ENCODE measurements around the gene BCAS3. TPM values are rescaled to one million over a fixed set of nuclear protein-coding genes. Genes with fewer than 3 reads are reported as not detected.
"Not testable (repeated sequence)": the region's sequence is repeated elsewhere in the genome, so short reads cannot be mapped to it uniquely, and the experiment has no call there.

The BCAS3 gene
- total RNA-seq, 1 experiment from 2014 or later, result 6.0 TPM

- in situ Hi-C loops (cut with HindIII; ENCODE audit: low sequenced_read_pairs), result no loop called here
- DNase-seq (ENCODE audit: low spot score), result no peak
Measured at GRCh38 chr17:60769327-60769726, 91.7 kb downstream of the BCAS3 start.

- in situ Hi-C loops (cut with HindIII; ENCODE audit: low sequenced_read_pairs), result no loop called here
- no peak for DNase-seq (ENCODE audit: low spot score)
Measured at GRCh38 chr17:60770946-60771422, 93.3 kb downstream of the BCAS3 start.

GRCh38 chr17:60771621-60772020 is 94.0 kb downstream of the BCAS3 start:
- in situ Hi-C loops (cut with HindIII; ENCODE audit: low sequenced_read_pairs), result not testable (repeated sequence)

GRCh38 chr17:60773552-60773951 is 95.9 kb downstream of the BCAS3 start:
- in situ Hi-C loops (cut with HindIII; ENCODE audit: low sequenced_read_pairs), result no loop called here
- DNase-seq (ENCODE audit: low spot score), result no peak

More at GRCh38 chr17:60771621-60772020, 94.0 kb downstream of the BCAS3 start:
- not testable (repeated sequence) for DNase-seq (ENCODE audit: low spot score)

GRCh38 chr17:60781880-60782412 is 104.3 kb downstream of the BCAS3 start:
- in situ Hi-C loops (cut with HindIII; ENCODE audit: low sequenced_read_pairs), result no loop called here
- no peak for DNase-seq (ENCODE audit: low spot score)

GRCh38 chr17:60782742-60783141 is 105.1 kb downstream of the BCAS3 start:
- DNase-seq (ENCODE audit: low spot score), result no peak
- in situ Hi-C loops (cut with HindIII; ENCODE audit: low sequenced_read_pairs), result no loop called here

GRCh38 chr17:60790205-60790604 is 112.6 kb downstream of the BCAS3 start:
- DNase-seq (ENCODE audit: low spot score), result no peak
- in situ Hi-C loops (cut with HindIII; ENCODE audit: low sequenced_read_pairs), result no loop called here

- DNase-seq (ENCODE audit: low spot score), result no peak
- in situ Hi-C loops (cut with HindIII; ENCODE audit: low sequenced_read_pairs), result no loop called here
Measured at GRCh38 chr17:60792250-60792898, 114.7 kb downstream of the BCAS3 start.

GRCh38 chr17:60798576-60798975 is 120.9 kb downstream of the BCAS3 start:
- DNase-seq (ENCODE audit: low spot score), result no peak
- in situ Hi-C loops (cut with HindIII; ENCODE audit: low sequenced_read_pairs), result no loop called here

- no peak for DNase-seq (ENCODE audit: low spot score)
- in situ Hi-C loops (cut with HindIII; ENCODE audit: low sequenced_read_pairs), result no loop called here
Measured at GRCh38 chr17:60802377-60802776, 124.7 kb downstream of the BCAS3 start.

GRCh38 chr17:60803059-60803458 is 125.4 kb downstream of the BCAS3 start:
- in situ Hi-C loops (cut with HindIII; ENCODE audit: low sequenced_read_pairs), result no loop called here

GRCh38 chr17:60804831-60805230 is 127.2 kb downstream of the BCAS3 start:
- in situ Hi-C loops (cut with HindIII; ENCODE audit: low sequenced_read_pairs), result no loop called here
- no peak for DNase-seq (ENCODE audit: low spot score)

More at GRCh38 chr17:60803059-60803458, 125.4 kb downstream of the BCAS3 start:
- DNase-seq (ENCODE audit: low spot score), result no peak

- DNase-seq (ENCODE audit: low spot score), result no peak
- in situ Hi-C loops (cut with HindIII; ENCODE audit: low sequenced_read_pairs), result no loop called here
Measured at GRCh38 chr17:60809421-60809820, 131.8 kb downstream of the BCAS3 start.

GRCh38 chr17:60814941-60815340 is 137.3 kb downstream of the BCAS3 start:
- in situ Hi-C loops (cut with HindIII; ENCODE audit: low sequenced_read_pairs), result not testable (repeated sequence)

GRCh38 chr17:60817192-60817591 is 139.5 kb downstream of the BCAS3 start:
- in situ Hi-C loops (cut with HindIII; ENCODE audit: low sequenced_read_pairs), result no loop called here
- DNase-seq (ENCODE audit: low spot score), result no peak

More at GRCh38 chr17:60814941-60815340, 137.3 kb downstream of the BCAS3 start:
- not testable (repeated sequence) for DNase-seq (ENCODE audit: low spot score)

GRCh38 chr17:60819447-60820130 is 141.9 kb downstream of the BCAS3 start:
- DNase-seq (ENCODE audit: low spot score), result no peak
- in situ Hi-C loops (cut with HindIII; ENCODE audit: low sequenced_read_pairs), result no loop called here

GRCh38 chr17:60823515-60823914 is 145.9 kb downstream of the BCAS3 start:
- in situ Hi-C loops (cut with HindIII; ENCODE audit: low sequenced_read_pairs), result no loop called here

GRCh38 chr17:60825351-60825750 is 147.7 kb downstream of the BCAS3 start:
- DNase-seq (ENCODE audit: low spot score), result no peak

More at GRCh38 chr17:60823515-60823914, 145.9 kb downstream of the BCAS3 start:
- no peak for DNase-seq (ENCODE audit: low spot score)

GRCh38 chr17:60827943-60828342 is 150.3 kb downstream of the BCAS3 start:
- in situ Hi-C loops (cut with HindIII; ENCODE audit: low sequenced_read_pairs), result no loop called here
- DNase-seq (ENCODE audit: low spot score), result no peak

More at GRCh38 chr17:60825351-60825750, 147.7 kb downstream of the BCAS3 start:
- in situ Hi-C loops (cut with HindIII; ENCODE audit: low sequenced_read_pairs), result no loop called here

- in situ Hi-C loops (cut with HindIII; ENCODE audit: low sequenced_read_pairs), result no loop called here
- no peak for DNase-seq (ENCODE audit: low spot score)
Measured at GRCh38 chr17:60832151-60832585, 154.5 kb downstream of the BCAS3 start.

Measured in G401 (cell line).